Coronary artery (tissue), 2 donors: ENCODE data around the gene KRT3.

ENCODE experiments used
- DNase-seq: peaks from one replicate; pipeline ENCODE4 v3.0.0-alpha.2; 2017; ENCODE audit warnings: low spot score
- H3K27ac ChIP-seq, 2 donors: fragments of 200-600 bp; sonication (generic); one replicate each; pipeline ENCODE4 v1.5.1; 2016 to 2019
- H3K4me3 ChIP-seq: fragments of 200-600 bp; sonication (generic); 2 replicates; pipeline ENCODE4 v1.5.1; 2016; ENCODE audit warnings: mild to moderate bottlenecking, moderate library complexity
- TF ChIP-seq, protein P1 (sequence below): fragments of 200-600 bp; sonication (generic); IDR thresholded peaks from one replicate; pipeline ENCODE4 v1.5.1; 2019; ENCODE audit warnings: antibody characterized with exemption

KRT3 gene

DNA sequence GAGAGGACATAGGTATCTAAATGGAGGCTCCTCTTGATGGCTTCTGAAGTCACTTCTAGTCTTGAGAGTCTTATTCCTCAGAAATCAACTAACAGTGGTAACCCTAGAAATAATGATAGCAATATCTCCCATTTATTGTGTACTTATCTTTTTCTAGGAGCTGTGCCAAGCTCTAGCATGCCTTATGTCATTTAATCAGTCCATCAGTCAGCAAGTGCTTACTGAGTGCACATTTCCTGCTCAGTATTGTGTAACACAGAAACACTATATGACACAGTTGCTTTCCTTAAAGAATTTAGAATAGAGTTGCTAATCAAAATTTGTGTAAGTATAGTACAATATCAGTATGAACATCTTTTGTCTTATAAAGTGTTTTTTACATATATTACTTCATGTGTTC is 55.3 kb downstream of the KRT3 start:
- H3K4me3 ChIP-seq, result no peak overlapping the region
- no peak overlapping the region for H3K27ac ChIP-seq
- no peak for DNase-seq
- TF ChIP-seq, protein P1, sequence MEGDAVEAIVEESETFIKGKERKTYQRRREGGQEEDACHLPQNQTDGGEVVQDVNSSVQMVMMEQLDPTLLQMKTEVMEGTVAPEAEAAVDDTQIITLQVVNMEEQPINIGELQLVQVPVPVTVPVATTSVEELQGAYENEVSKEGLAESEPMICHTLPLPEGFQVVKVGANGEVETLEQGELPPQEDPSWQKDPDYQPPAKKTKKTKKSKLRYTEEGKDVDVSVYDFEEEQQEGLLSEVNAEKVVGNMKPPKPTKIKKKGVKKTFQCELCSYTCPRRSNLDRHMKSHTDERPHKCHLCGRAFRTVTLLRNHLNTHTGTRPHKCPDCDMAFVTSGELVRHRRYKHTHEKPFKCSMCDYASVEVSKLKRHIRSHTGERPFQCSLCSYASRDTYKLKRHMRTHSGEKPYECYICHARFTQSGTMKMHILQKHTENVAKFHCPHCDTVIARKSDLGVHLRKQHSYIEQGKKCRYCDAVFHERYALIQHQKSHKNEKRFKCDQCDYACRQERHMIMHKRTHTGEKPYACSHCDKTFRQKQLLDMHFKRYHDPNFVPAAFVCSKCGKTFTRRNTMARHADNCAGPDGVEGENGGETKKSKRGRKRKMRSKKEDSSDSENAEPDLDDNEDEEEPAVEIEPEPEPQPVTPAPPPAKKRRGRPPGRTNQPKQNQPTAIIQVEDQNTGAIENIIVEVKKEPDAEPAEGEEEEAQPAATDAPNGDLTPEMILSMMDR, result no peak

DNA sequence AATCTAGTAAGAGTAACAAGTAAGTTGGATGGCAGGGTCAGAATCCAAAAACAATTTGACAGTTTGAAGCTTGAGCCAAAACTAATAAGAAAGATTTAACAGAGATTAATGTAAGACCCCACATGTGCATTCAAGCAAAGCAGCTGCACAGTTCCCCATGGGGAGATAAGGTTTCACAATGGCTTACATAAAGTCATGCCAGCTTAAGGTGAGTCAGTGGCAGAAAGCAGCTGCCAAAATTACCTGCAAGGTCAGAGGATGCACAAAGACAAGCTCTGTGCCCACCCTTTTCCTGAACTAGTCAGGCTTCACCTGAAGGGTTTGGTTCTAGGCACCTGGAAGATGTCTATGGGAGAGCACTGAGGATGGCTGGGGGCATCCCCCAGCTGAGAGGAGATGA is 56.0 kb downstream of the KRT3 start:
- DNase-seq, result no peak
- H3K27ac ChIP-seq, result no peak overlapping the region
- TF ChIP-seq, protein P1, result no peak

More for the DNA sequence above, 56.0 kb downstream of the KRT3 start:
- H3K4me3 ChIP-seq, result no peak overlapping the region
